ENCODE measurements around the gene ZNF148.
A peak's percentile ranks its signal among the peaks of the same experiment; 100 is the strongest.

GRCh38 chr3:125319765-125320164, 55.4 kb downstream of the ZNF148 start:
- peak in 1 of 6 experiments; percentile 12 for TF ChIP-seq CTCF (IDR thresholded peaks at IDR 0.05)
- no peak for TF ChIP-seq POLR2A (IDR thresholded peaks at IDR 0.05)
